Stimulated activated CD4-positive, alpha-beta T cell treated with anti-CD3 and anti-CD28 coated beads, Interleukin-1b, Interleukin-23, amount 100 ng/mL, for 4 hours (primary cell): ENCODE data around the gene PCDHB6.
"Not testable (repeated sequence)": the region's sequence is repeated elsewhere in the genome, so short reads cannot be mapped to it uniquely, and the experiment has no call there.

Experiments used
- DNase-seq, 2 donors: peaks; one replicate each; pipeline ENCODE4 v3.0.0-alpha.2; 2020; ENCODE audit warnings: low read depth in 2 of 2

Gene PCDHB6

GRCh38 chr5:141149812-141150211 is at the start of gene PCDHB6:
Gene PCDHB6, plus strand, starts transcription at chr5:141150057. Its CDS starts 201 bp downstream, at chr5:141150258.
- DNase-seq = no peak

GRCh38 chr5:141100243-141100805 is 49.5 kb upstream of the PCDHB6 start, which contains the start of gene PCDHB3:
Gene PCDHB3, plus strand, starts transcription at chr5:141100473. Its CDS starts 177 bp downstream, at chr5:141100650.
- DNase-seq = no peak

DNA sequence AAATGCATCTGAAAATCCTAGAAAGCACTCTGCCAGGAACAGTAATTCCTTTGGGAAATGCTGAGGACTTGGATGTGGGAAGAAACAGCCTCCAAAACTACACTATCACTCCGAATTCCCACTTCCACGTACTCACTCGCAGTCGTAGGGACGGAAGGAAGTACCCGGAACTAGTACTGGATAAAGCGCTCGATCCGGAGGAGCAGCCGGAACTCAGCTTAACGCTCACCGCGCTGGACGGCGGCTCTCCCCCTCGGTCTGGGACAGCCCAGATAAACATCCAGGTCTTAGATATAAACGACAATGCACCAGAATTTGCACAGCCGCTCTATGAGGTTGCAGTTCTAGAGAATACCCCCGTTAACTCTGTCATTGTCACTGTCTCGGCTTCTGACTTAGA is 48.8 kb upstream of the PCDHB6 start:
- DNase-seq = no peak

- DNase-seq = not testable (repeated sequence)
Measured at GRCh38 chr5:141102070-141102469, 47.8 kb upstream of the PCDHB6 start.

GRCh38 chr5:141102471-141102870 is 47.4 kb upstream of the PCDHB6 start:
- DNase-seq = not testable (repeated sequence)

DNA sequence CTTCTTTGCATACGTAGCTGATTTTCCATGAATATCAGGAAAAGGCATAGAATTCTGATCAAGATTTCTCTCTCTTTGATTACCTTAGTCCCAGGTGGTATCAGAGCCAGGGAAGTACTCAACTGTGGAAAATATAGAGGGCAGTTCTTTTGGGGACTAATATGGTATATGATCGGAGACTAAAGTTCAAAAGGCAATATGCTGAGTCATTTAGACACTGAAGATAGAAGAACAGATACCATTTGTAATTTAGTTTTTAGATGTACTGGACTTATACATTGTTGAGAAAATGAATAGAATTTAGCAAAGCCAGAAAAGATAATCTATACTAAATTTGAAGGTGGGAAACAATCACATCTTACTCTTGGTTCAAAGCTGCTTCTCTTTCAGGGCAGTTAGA is 44.5 kb upstream of the PCDHB6 start:
- DNase-seq = no peak

- DNase-seq = no peak
Measured at GRCh38 chr5:141119250-141119649, 30.6 kb upstream of the PCDHB6 start.

DNA sequence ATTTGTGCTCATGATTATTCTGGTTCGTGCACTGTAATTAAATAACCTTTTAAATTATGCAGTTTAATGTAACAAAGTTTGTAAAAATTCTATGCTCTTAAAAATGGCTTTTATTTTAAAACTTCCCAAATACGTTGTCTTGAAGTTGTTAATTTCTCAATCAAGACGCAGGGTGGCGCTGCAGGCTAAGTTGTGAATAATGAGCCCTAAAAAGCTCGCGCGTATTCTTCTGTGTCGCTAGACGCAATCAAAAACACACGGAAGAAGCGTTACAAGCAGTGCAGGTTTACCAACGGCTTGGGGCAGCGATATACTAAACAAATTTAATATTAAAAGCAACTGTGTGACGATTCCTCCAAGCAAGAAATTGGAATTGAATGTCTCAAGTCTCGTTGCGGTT is 28.3 kb upstream of the PCDHB6 start, which contains the start of gene PCDHB4:
TSS of gene PCDHB4 (plus strand) at position 256 of the 400 bp plus-strand sequence. CDS start 181 bp downstream, outside the sequence.
- no peak for DNase-seq

DNA sequence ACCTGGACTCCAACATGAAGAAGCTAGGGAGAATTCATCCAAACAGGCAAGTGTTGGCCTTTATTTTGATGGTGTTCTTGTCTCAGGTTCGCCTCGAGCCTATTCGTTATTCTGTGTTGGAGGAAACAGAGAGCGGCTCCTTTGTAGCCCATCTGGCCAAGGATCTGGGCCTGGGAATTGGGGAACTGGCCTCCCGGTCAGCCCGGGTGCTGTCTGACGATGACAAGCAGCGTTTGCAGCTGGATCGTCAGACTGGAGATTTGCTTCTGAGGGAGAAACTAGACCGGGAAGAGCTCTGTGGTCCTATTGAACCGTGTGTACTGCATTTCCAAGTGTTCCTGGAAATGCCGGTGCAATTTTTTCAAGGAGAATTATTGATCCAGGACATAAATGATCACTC is 27.9 kb upstream of the PCDHB6 start:
- DNase-seq = no peak

DNA sequence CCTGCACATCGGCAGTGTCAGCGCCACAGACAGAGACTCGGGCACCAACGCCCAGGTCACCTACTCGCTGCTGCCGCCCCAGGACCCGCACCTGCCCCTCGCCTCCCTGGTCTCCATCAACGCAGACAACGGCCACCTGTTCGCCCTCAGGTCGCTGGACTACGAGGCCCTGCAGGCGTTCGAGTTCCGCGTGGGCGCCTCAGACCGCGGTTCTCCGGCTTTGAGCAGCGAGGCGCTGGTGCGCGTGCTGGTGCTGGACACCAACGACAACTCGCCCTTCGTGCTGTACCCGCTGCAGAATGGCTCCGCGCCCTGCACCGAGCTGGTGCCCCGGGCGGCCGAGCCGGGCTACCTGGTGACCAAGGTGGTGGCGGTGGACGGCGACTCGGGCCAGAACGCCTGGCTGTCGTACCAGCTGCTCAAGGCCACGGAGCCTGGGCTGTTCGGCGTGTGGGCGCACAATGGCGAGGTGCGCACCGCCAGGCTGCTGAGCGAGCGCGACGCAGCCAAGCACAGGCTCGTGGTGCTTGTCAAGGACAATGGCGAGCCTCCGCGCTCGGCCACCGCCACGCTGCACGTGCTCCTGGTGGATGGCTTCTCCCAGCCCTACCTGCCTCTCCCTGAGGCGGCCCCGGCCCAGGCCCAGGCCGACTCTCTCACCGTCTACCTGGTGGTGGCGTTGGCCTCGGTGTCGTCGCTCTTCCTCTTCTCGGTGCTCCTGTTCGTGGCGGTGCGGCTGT is 26.3 kb upstream of the PCDHB6 start:
- not testable (repeated sequence) for DNase-seq

- no peak for DNase-seq
Measured at GRCh38 chr5:141127305-141127704, 22.6 kb upstream of the PCDHB6 start.

DNA sequence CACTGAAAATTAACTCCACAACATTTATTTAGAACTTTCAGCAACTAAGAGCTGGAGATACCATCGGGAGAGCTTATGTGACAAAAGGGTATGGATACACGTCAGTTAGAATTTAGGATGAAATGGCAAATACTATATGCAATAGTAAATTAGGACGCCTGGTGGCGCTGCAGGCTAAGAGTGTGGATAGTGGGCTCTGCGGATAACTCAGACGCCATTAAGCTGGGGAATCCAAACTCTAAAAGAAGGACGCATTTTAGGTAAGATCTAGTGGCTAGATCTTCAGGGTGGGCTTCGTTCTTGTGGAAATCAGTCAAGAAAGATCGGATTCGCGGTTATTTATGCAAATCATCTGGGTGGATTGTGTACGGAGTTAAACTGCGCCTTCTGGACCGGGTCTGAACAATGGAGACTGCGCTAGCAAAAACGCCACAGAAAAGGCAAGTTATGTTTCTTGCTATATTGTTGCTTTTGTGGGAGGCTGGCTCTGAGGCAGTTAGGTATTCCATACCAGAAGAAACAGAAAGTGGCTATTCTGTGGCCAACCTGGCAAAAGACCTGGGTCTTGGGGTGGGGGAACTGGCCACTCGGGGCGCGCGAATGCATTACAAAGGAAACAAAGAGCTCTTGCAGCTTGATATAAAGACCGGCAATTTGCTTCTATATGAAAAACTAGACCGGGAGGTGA is 14.7 kb upstream of the PCDHB6 start, which contains the start of gene PCDHB5:
TSS of gene PCDHB5 (plus strand) at position 177 of the 688 bp plus-strand sequence. CDS start at position 406, 229 bp downstream.
- no peak for DNase-seq

GRCh38 chr5:141135718-141136266 is 14.1 kb upstream of the PCDHB6 start:
- no peak for DNase-seq

- not testable (repeated sequence) for DNase-seq
Measured at GRCh38 chr5:141137346-141137745, 12.5 kb upstream of the PCDHB6 start.

DNA sequence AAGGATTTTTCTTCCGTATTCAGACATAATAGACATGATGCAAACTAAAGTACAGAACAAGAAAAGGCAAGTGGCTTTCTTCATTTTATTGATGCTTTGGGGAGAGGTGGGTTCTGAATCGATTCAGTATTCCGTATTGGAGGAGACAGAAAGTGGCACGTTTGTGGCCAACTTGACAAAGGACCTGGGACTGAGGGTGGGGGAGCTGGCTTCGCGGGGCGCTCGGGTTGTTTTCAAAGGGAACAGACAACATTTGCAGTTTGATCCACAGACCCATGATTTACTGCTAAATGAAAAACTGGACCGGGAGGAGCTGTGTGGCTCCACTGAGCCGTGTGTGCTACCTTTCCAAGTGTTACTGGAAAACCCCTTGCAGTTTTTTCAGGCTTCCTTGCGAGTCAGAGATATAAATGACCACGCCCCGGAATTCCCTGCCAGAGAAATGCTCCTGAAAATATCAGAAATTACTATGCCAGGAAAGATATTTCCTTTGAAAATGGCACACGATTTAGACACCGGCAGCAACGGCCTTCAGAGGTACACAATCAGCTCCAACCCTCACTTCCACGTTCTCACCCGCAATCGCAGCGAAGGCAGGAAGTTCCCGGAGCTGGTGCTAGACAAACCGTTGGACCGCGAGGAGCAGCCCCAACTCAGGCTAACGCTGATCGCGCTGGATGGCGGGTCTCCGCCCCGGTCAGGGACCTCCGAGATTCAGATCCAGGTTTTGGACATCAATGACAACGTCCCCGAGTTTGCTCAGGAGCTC is 551 bp downstream of the PCDHB6 start:
- DNase-seq = no peak

- DNase-seq = no peak
Measured at GRCh38 chr5:141150993-141151325, 1.1 kb downstream of the PCDHB6 start.

DNA sequence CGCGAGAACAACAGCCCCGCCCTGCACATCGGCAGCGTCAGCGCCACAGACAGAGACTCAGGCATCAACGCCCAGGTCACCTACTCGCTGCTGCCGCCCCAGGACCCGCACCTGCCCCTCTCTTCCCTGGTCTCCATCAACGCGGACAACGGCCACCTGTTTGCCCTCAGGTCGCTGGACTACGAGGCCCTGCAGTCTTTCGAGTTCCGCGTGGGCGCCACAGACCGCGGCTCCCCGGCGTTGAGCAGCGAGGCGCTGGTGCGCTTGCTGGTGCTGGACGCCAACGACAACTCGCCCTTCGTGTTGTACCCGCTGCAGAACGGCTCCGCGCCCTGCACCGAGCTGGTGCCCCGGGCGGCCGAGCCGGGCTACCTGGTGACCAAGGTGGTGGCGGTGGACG is 1.8 kb downstream of the PCDHB6 start:
- DNase-seq = not testable (repeated sequence)

DNA sequence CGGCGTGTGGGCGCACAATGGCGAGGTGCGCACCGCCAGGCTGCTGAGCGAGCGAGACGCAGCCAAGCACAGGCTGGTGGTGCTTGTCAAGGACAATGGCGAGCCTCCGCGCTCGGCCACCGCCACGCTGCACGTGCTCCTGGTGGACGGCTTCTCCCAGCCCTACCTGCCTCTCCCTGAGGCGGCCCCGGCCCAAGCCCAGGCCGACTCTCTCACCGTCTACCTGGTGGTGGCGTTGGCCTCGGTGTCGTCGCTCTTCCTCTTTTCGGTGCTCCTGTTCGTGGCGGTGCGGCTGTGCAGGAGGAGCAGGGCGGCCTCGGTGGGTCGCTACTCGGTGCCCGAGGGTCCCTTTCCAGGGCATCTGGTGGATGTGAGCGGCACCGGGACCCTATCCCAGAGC is 2.2 kb downstream of the PCDHB6 start:
- DNase-seq = not testable (repeated sequence)

GRCh38 chr5:141155540-141156374 is 5.9 kb downstream of the PCDHB6 start:
- DNase-seq = no peak

DNA sequence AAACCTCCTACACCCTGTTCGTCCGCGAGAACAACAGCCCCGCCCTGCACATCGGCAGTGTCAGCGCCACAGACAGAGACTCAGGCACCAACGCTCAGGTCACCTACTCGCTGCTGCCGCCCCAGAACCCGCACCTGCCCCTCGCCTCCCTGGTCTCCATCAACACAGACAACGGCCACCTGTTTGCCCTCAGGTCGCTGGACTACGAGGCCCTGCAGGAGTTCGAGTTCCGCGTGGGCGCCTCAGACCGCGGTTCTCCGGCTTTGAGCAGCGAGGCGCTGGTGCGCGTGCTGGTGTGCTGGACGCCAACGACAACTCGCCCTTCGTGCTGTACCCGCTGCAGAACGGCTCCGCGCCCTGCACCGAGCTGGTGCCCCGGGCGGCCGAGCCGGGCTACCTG is 7.5 kb downstream of the PCDHB6 start:
- not testable (repeated sequence) for DNase-seq

- not testable (repeated sequence) for DNase-seq
Measured at GRCh38 chr5:141157901-141158300, 8.0 kb downstream of the PCDHB6 start.
